GF-D8 (cell line): Measurements from ENCODE around the gene PXYLP1.

Experiments
- DNase-seq: peaks from one replicate; lab custom pipeline; 2025; lab: John Stamatoyannopoulos, UW

The PXYLP1 gene

DNA sequence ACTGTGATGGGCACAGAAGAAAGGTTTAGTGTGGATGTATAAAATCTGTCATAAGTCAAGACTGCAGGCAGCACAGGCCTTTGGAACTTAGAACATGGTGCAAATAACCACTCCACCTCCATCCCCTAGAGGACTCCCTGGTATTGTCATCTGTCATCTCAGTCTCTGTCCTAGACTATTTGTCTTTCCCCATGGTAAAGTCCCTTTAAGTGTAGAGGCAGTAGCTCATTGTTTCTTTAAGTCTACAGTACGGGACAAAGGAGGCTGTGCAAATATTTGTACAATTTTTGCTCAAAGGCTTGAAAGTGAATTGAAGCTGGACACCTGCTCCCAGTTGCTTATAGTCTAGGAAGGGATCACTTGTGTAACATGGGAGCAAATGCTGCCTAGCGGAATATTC, 3.2 kb upstream of the PXYLP1 start:
- no peak for DNase-seq

DNA sequence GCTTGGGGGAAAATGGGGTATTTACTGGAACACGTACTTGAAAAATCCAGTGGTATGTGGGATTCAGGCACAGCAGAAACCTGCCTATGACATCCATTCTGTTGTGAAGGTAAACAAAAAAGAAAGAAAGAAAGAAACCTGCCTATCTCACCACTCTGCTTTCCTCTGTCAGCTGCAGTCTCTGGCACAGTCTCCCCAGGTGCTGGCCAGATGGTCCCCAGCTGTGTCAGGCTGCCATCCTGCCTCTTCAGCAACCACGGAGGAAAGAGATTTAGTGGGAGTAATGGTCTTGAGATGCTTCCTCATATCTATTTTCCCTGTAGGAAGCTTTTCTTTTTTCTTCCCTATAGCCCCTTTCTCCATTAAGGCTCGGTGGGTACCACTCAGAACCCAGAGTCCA, 2.5 kb upstream of the PXYLP1 start:
- DNase-seq = no peak

DNA sequence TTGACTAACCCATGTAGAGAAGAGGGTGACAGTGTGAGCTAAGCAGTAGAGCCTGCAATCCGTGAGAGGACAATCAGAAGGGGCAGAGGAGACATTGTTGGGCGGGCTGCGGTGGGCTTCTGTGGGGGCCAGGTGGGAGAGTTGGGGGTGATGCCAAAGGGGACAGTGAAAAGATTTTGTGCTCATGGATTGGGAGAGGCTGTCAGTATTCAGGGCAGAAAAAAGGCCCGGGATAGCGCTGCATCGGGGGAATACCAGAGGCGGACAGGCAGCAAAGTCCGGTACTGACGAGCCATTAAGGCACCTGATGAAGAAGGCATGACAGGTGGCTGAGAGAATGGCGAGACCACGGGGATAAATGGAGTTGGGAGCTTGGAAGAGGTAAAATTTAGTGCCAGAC, 1.3 kb upstream of the PXYLP1 start:
- DNase-seq = no peak

DNA sequence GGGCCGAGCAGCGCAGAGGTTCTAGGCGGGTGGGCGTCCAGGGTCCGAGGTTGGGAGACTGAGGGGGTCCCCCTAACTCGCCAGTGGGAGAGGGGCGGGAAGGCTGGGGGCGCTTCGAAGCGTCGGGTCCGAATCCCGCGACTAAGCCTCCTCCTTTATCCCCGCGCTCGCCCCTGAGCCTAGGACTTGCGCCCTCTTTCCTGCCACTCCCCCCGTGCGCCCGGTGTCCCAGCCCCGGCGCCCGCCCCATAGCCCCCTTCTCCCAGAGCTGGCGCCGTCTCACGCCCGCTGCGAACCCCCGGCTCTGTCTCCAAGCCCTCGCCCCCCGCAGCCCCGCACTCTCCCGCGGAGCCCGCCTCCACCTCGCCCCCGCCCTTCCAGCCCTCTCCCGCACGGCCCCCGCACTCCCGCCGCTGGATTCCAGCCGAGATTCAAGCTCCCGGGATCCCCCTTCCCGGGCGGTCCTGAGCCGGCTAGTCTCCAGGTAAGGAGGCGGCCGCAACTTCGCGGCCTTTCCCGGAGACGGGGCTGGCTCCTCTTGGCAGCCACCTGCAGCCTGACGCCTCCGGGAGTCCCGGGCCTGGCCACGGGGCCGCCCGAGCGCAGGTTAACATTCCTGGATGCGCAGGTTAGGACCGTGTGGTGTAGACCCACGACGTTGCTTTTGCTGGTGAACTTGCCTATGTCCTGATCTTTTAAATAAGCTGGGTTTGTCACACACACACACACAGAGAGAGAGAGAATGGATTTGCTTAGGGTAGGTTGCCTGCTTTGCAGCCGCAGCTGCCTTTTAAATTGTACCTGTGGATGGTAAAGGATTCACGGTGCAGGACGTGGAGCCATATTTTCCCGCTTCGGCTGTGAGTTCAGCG, 563 bp downstream of the PXYLP1 start:
- DNase-seq = no peak

DNA sequence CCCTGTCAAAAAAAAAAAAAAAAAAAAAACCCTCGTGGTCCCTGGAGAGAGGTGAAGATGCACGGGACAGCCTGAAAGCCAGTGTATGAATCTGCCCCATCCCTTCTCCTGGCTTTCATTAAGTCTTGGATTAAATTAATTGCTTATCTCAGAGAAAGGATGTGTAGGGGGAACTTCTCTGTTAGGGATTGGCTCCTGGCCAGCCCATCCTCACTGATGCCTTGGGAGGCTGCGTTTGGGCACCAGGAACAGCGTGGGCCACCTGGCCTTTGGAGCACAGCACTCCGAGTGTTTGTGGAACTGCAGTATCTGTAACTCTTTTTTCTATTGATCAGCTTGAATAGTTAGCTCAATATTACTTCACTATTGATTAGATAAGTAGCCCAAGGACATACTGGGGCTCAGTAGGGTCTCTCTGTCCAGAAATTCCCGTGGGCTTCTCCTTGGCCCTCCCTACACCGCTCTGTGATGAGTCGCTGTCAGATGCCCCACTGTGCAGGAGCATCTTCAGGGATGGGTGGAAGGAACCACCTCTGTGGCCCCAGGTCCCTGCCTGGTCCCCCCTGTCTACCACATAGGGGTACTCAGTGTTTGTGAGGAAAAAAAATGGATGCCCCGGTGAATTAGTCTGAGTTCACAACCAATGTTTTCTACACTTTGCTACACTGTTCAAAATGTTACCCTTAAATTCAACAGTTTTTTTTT, 2.0 kb downstream of the PXYLP1 start:
- no peak for DNase-seq

DNA sequence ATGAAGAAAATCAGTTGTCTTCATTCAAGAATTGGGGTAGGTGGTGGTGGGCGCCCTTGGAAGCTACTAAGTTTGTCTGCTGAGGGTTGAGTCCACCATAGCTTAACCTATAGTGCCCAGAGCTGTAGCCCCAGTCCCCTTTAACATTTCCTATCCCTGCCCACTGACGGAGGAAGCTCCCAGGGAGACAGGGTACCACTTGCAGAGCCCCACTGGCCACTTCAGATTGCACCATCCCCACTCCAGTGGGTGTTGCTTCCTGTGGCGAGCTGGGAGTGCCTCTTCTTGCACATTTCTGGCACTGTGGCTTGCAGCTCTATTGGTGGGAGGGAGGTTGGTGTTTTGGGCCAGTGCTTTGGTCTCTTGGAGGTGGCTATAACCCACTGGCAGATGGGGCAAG, 2.7 kb downstream of the PXYLP1 start:
- no peak for DNase-seq

DNA sequence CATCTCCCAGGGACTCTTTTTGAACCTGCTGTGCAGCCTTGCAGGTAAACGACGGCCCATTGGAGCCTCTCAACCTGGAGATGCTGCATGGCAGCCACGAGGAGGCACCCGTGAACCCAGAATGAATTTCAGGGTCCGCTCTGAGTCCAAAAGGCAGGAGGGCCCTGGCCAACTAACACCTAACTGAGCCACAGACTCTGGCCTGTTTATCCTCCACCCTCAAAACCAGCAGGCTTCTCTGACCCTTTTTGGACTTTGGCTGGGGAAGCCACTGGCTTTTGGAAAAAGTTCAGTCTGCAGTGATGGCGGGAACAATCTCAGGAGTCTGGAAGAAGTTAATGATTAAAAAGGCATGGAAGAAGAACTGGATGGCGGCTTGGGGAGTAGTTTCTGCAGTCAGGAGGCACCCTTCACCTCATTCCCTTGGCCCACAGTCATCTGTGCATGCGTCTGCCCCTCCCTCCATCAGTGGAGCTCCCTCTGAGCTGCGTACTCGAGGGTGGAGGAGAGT, 4.1 kb downstream of the PXYLP1 start:
- no peak for DNase-seq

DNA sequence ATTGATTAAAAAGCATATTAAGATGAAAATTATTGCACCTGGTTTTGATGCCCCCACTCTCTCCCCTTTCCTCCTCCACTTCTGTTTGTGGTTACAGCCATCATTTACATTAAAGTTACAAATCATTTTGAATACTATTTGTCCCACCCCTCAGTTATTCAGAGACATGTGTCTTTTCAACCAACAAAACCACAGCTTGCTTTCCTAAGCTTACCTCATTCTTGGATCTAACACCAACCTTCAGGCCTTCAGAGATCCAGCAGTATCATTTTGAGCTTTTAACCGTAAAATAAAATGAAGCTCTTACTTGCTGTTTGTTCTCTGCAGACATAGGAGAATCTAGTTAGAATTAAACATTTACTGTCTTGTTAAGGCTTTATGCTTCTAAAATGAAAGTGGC, 4.7 kb downstream of the PXYLP1 start:
- no peak for DNase-seq

DNA sequence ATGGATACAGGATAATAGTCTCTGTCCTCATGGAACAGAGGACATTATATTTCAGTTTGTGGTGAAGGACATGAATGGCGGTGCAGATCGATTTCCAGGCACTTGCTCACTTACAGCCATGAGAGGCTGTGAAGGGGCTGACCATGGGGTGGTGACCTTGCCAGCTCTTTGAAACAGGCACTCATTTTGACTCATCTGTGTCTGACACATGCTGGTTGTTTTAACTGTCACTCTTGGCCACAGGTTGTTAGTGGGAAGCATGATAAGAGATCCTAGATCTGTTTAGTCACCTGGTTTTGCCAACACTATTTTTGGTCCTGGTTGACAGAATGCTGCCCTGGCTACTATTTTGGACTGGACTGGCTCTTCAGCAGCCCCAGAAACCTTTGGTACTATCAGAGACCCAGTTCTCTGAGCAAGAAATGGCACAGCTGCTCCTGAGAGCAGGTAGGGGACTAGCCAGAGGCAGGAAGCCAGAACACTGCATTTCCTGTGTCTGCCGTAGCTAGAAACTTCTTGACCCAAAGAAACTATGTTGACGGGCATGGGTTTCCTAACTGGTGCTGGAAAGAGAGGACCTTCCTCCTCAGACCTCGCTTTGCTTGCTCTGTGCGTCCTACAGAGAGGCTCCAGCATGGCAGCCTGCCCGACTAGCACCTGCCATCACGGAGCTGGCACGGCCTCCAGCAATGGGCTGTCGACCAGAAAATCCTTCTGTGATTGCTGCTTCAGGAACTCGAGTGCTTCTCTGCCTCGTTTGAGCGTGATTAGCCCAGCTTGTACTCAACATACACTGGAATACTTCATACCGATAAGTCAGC, 6.3 kb downstream of the PXYLP1 start:
- no peak for DNase-seq

DNA sequence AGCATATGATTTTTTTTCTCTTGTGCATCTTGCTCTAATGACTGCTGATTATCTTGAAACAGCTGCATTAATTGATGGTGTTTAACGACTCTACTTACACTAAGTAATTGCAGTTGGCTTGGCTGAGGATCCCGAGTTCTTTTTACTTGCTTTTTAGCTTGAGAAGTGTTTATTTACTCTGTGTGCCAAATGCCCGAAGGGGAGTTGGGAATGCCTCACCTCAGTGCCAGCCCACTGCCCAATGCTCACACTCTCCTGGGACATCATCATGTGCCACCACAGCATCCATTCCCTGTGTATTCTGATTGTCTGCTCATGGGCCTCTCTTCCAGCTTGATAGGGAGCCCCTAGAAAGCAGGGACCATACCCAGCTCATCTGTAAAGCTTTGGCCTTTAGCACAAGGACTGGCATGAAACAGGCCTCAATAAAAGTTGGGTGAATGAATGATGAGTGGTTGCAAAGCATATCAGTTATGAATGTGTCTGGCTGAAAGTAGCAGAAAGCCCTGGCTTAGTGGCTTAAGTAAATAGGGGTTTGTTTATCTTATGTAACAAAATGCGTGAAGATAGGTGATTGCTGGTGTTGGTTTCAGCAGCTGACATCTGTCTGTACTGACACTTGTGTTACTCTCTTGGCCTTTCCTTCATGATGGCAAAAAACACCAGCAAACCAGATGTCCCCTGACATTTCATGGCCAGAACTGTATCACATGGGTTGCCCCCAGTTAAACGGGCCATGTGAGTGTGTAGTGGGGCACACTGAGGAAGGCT, 8.1 kb downstream of the PXYLP1 start:
- no peak for DNase-seq

DNA sequence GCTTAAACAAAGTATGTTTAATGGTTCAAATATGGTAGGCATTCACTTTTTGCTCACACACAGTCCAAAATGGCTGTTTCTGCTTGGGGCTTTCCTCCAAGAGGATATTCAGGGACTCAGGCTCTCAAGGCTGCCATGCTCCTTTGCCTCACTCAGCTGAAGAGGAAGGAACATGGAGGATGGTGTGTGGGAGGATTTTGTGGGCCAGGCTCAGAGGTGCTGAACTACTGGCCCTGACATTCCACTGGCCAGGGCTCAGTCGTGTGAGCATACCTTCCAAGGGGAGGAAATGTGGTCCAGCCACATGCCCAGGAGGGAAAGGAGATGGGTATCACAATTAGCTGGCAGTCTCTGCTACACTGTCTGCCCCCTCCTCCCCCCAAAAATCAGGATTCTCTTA, 8.7 kb downstream of the PXYLP1 start:
- DNase-seq = no peak

DNA sequence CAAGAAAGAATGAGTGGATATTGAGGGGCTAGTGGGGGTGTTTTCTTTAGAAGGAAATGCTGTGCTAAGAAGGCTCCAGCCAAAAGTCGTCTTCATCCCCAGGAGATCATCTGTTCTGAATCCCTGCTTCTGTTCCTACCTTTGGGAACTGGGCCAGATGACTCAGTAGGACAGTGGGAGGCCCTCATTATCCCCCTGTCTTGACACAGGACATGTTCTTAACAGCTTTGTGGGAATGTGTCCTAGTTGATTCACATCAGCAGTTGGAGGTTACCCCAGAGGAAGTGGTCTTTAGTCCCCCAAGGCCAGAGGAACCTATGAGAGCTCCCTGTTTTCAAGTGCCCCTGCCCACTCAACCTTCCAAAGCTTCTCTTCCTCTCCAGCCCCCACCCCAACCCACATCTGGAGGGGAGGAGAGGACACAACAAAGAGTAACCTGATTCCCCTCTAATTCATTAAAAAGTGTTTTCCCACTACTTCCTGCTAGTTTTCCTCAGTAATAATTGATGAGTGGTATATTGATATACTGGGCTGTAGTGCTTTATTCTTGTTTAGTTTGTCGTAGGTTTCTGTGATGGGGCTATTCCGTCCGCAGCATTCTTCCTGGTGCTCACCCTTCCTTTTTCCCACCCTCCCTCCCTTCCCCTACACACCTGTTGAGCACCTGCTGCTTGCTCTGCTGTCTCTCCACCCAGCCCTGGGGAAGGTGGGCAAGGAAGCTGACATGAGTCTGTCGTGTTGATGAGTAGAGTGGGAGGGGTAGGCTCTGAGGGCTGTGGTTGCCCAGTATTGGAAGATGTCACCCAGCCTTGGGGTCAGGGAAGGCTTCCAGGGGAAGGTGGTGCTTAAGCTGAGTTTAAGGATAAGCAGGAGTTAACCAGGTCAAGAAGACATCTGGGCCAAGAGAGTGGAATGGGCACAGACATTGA, 9.3 kb downstream of the PXYLP1 start:
- no peak for DNase-seq

DNA sequence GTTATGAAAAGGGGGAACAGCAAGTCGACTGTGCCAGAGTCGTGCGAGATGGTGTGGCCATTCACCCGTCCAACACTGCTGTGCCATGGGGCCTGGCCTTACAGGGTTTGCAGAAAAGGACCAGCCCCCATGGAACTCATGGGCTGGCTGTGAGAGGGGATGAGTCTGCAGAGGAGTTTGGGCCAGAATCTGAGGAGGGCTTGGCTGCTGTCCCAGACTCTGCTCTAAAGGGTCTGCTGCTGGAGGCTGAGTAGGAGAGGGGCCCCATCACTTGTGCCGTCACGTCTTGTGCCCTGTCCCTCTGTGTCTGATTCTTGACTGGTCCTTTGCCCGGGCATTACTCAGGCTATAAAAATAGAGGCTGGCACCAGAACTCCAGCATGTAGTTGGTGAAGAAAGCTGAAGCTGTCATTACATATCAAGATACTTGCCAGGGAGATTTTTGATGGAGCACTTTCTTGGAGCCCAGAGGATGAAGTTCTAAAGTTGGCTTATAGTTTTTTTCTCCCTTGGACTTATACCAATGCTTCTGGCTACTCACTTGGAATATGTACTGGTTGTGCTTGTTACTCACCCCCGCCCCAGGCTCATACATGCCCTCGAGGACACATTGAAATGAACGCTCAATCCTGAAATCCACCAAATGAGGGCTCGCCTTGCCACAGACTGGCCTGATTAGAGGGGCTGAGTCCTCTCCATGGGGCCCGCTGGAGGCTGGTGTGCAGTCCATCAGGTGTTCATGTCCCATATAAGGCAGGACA, 10.2 kb downstream of the PXYLP1 start:
- no peak for DNase-seq

DNA sequence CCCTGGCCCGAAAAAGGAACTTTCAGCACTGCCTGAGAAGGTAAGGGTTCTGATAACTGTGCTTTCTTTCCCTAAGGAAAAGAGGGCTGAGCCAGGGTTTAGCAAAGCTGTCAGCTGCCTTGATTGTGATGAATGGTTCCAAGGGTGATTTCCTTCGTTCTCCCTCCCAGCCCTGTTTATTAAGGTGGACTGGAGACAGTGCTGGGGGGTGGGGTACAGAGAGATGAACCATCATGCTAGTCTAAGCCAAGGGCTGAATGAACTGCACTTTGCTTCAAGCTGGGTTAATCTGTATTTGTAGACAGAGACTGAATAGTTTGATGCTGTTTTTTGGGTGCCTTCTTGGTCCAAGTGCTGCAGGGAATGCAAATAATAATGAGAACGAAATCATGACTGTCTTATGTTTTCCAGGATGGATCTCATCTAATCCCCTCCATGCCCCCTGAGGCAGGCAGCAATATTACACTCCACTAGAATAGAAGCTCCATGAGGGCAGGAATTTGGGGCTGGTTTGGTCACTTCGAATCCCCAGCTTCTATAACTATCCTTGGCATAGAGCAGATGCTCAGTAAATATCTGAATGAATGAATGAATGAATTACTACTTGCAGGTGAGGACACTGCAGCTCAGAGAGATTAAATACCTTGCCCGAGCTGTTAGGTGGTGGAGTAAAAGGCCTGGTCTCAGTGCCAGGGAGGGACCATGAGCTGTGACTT, 10.9 kb downstream of the PXYLP1 start:
- DNase-seq = no peak

DNA sequence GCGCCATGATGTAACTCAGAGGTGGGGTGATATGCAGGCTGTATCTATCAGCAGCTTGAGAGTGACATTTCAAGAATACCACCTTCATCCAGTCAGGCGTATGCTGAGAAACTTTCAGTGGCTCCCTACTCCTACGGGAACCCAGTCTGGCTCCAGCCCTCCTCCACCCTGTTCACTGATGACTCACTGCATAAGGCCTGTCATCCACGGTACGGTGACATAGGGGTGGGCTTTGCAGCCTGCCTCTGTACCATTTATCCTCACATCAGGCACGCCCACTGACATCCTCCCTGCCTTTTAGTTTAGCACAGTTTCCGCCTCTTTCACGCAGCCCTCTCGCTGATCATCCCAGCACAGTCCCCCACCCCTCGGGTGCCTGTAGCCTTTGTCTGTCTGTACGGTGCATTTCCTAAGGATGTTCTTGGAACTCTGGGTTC, 11.7 kb downstream of the PXYLP1 start:
- no peak for DNase-seq

DNA sequence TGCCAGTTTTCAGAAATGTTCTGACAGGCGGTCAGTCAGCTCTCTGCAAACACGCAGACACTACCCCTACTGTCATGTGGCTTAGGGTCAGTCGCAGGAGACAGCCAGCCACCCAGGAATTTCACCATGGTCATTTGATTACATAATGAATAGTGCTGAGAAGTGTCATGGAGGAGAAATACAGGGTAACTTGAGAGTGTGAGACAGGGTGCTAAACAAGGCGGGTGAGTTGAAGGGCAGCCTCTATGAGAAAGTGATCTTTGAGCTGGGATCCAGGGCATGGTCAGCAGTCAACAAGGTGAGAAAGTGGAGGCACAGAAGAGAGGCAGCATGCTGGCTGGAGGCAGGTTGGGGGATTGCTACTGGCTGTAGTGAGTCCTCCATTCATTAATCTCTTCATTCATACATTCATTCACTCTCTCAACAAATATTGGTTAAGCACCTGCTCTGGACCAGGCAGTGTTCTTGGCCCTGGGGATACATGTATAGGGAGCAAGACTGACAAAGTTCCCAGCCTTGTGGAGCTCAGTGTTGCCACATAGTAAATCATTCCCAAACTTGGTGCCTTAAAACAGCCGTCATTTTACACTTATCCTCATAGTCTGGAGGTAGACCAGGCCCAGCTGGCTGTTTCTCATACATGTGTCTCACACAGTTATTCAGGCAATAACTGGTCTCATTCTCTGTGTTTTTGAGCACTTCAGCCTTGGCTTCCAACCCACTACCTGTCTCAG, 14.8 kb downstream of the PXYLP1 start:
- no peak for DNase-seq

DNA sequence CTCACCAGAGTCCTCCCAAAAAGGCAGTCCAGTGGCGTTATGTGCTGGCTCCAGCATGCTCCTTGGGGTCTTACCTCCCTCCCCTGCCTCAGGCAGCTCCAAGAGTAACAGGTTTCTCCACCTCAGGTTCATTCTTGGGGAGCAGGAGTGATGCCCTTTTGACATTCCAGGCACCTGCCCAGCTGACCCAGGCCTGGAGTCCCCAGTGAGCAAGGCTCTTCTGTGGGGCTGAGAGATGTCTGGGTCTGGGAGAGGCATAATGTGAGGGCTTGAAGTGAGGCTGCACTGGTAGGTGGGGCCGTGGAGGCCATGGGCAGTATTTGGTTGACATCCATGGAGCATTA, 15.3 kb downstream of the PXYLP1 start:
- no peak for DNase-seq

DNA sequence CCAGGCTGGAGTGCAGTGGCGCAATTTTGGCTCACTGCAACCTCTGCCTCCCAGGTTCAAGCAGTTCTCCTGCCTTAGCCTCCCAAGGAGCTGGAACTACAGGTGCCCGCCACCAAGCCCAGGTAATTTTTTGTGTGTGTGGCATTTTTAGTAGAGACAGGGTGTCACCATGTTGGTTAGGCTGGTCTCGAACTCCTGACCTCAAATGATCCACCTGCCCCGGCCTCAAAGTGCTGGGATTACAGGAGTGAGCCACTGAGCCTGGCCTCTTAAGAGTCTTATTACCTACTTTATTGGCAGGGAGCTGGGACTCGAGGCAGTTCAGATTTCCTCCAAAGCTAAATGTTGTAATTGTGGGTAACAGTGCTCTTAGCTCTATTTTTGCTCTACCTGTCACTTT, 16.4 kb downstream of the PXYLP1 start:
- no peak for DNase-seq

DNA sequence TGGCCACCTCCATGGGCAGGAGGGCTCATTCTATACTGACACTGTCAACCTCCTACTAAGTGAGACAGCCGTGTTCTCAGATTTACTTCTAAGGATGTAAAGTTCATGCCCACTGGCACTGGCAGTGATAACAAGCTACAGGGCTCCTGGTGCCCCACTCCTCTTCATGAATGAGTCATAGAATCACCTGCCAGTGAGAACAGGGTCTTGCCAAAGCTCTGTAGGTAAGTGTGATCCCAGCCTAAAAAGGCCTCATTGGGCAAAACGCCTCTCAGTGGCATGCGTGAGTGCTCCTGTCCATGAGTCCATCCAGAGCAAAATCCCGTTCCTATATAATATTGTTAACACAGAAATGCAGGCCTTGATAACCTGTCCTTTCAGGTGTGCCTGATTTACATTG, 17.4 kb downstream of the PXYLP1 start:
- no peak for DNase-seq
